H9 (cell line): ENCODE data around the gene KCNIP4. TPM values are rescaled to one million over a fixed set of nuclear protein-coding genes. Genes with fewer than 3 reads are reported as not detected.

Experiments
- DNase-seq: peaks from one replicate; pipeline ENCODE4 v3.0.0-alpha.2; 2017
- H2AFZ ChIP-seq: one replicate; pipeline ENCODE4 v1.6.1; 2013; ENCODE audit warnings: mild to moderate bottlenecking, low read length, control low read depth, moderate library complexity
- H2AK5ac ChIP-seq: 2 replicates; pipeline ENCODE4 v1.6.1; 2013; ENCODE audit warnings: low read length, control low read depth, mixed read lengths; ENCODE audit not compliant: insufficient read length
- H2BK120ac ChIP-seq: one replicate; pipeline ENCODE4 v1.6.1; 2013; ENCODE audit warnings: low read depth, mild to moderate bottlenecking, low read length, control low read depth, inconsistent platforms; ENCODE audit not compliant: poor library complexity, severe bottlenecking
- H2BK12ac ChIP-seq: 2 replicates; pipeline ENCODE4 v1.6.1; 2013; ENCODE audit warnings: low read length, control low read depth, mixed read lengths, low read depth; ENCODE audit not compliant: insufficient read length
- H2BK15ac ChIP-seq: 2 replicates; pipeline ENCODE4 v1.6.1; 2013; ENCODE audit warnings: low read depth, low read length, control low read depth
- H2BK20ac ChIP-seq: one replicate; pipeline ENCODE4 v1.6.1; 2013; ENCODE audit warnings: low read depth, mild to moderate bottlenecking, low read length, control low read depth, inconsistent platforms; ENCODE audit not compliant: poor library complexity, severe bottlenecking
- H2BK5ac ChIP-seq: 2 replicates; pipeline ENCODE4 v1.6.1; 2013; ENCODE audit warnings: low read length, control low read depth, mixed read lengths; ENCODE audit not compliant: insufficient read length
- H3K14ac ChIP-seq: 2 replicates; pipeline ENCODE4 v1.6.1; 2013; ENCODE audit warnings: low read length, control low read depth; ENCODE audit not compliant: insufficient read depth
- H3K18ac ChIP-seq: 2 replicates; pipeline ENCODE4 v1.6.1; 2013; ENCODE audit warnings: low read depth, mild to moderate bottlenecking, mixed read lengths, low read length, control low read depth; ENCODE audit not compliant: insufficient read length
- H3K23ac ChIP-seq: 2 replicates; pipeline ENCODE4 v1.6.1; 2013; ENCODE audit warnings: low read length, control low read depth, mixed read lengths, low read depth; ENCODE audit not compliant: insufficient read length
- H3K23me2 ChIP-seq: 2 replicates; pipeline ENCODE4 v1.6.1; 2013; ENCODE audit warnings: low read depth, mild to moderate bottlenecking, mixed read lengths, low read length, control low read depth; ENCODE audit not compliant: insufficient read length, poor library complexity, severe bottlenecking
- H3K27ac ChIP-seq: 2 replicates; pipeline ENCODE4 v1.5.1; 2013; ENCODE audit warnings: low read length, control low read depth, mixed read lengths, low read depth; ENCODE audit not compliant: insufficient read length
- H3K27me3 ChIP-seq: 2 replicates; pipeline ENCODE4 v1.6.1; 2013; ENCODE audit warnings: low read length, control low read depth, inconsistent platforms; ENCODE audit not compliant: insufficient read depth
- H3K4ac ChIP-seq: 2 replicates; pipeline ENCODE4 v1.6.1; 2013; ENCODE audit warnings: low read depth, mild to moderate bottlenecking, control low read depth, inconsistent platforms, low read length, moderate library complexity
- H3K4me1 ChIP-seq: 2 replicates; pipeline ENCODE4 v1.6.1; 2013; ENCODE audit warnings: low read length, control low read depth, inconsistent platforms; ENCODE audit not compliant: insufficient read depth
- H3K4me2 ChIP-seq: 2 replicates; pipeline ENCODE4 v1.6.1; 2013; ENCODE audit warnings: low read length, control low read depth, mixed read lengths; ENCODE audit not compliant: insufficient read length, insufficient read depth
- H3K56ac ChIP-seq: 2 replicates; pipeline ENCODE4 v1.6.1; 2013; ENCODE audit warnings: low read depth, mild to moderate bottlenecking, mixed read lengths, low read length, control low read depth; ENCODE audit not compliant: insufficient read length
- H3K79me1 ChIP-seq: 2 replicates; pipeline ENCODE4 v1.6.1; 2013; ENCODE audit warnings: low read depth, mild to moderate bottlenecking, moderate library complexity, low read length, control low read depth, inconsistent platforms; ENCODE audit not compliant: insufficient read depth, poor library complexity, severe bottlenecking
- H3K79me2 ChIP-seq: 2 replicates; pipeline ENCODE4 v1.6.1; 2013; ENCODE audit warnings: low read length, control low read depth, inconsistent platforms; ENCODE audit not compliant: insufficient read depth
- H3K9ac ChIP-seq: 2 replicates; pipeline ENCODE4 v1.6.1; 2013; ENCODE audit warnings: low read length, control low read depth, mixed read lengths; ENCODE audit not compliant: insufficient read length; ENCODE audit errors: extremely low read depth
- H3K9me3 ChIP-seq: one replicate; pipeline ENCODE4 v1.6.1; 2013; ENCODE audit warnings: low read depth, low read length, inconsistent platforms; ENCODE audit not compliant: control insufficient read depth
- H3T11ph ChIP-seq: one replicate; pipeline ENCODE4 v1.6.1; 2013; ENCODE audit warnings: mild to moderate bottlenecking, low read length, control low read depth, inconsistent platforms
- H4K20me1 ChIP-seq: one replicate; pipeline ENCODE4 v1.6.1; 2013; ENCODE audit not compliant: control insufficient read depth, insufficient read length, insufficient read depth
- H4K5ac ChIP-seq: 2 replicates; pipeline ENCODE4 v1.6.1; 2013; ENCODE audit warnings: low read depth, mild to moderate bottlenecking, mixed read lengths, low read length, control low read depth; ENCODE audit not compliant: insufficient read length
- H4K8ac ChIP-seq: replicated peaks from 2 replicates; pipeline ENCODE4 v1.6.1; 2013; ENCODE audit warnings: low read length, control low read depth, mixed read lengths, low read depth; ENCODE audit not compliant: insufficient read length
- H4K91ac ChIP-seq: 2 replicates; pipeline ENCODE4 v1.6.1; 2013; ENCODE audit warnings: low read depth, mild to moderate bottlenecking, moderate library complexity, mixed read lengths, low read length, control low read depth; ENCODE audit not compliant: insufficient read length
- H3K27ac Mint-ChIP-seq, 3 experiments: 2 replicates in 2 of 3; 3 replicates in 1 of 3; pipeline ENCODE4 v1.8.0; 2020 to 2021; ENCODE audit warnings: mixed read lengths in 3 of 3, mild to moderate bottlenecking in 1 of 3, moderate library complexity in 1 of 3
- H3K27me3 Mint-ChIP-seq: 2 replicates; pipeline ENCODE4 v1.8.0; 2021; ENCODE audit warnings: low read depth, mild to moderate bottlenecking, moderate library complexity, mixed read lengths
- H3K36me3 Mint-ChIP-seq, 3 experiments: 2 replicates in 2 of 3; 3 replicates in 1 of 3; pipeline ENCODE4 v1.8.0; 2020 to 2021; ENCODE audit warnings: low read depth in 3 of 3, mixed read lengths in 3 of 3; ENCODE audit not compliant: insufficient read depth in 1 of 3
- H3K4me1 Mint-ChIP-seq, 2 experiments: 2 replicates each; pipeline ENCODE4 v1.8.0; 2020; ENCODE audit warnings: mixed read lengths in 2 of 2
- H3K4me3 Mint-ChIP-seq, 2 experiments: 2 replicates in 1 of 2; 3 replicates in 1 of 2; pipeline ENCODE4 v1.8.0; 2020 to 2021; ENCODE audit warnings: mild to moderate bottlenecking in 2 of 2, mixed read lengths in 2 of 2, moderate library complexity in 1 of 2
- H3K9me3 Mint-ChIP-seq, 2 experiments: 2 replicates in 1 of 2; 3 replicates in 1 of 2; pipeline ENCODE4 v1.8.0; 2020; ENCODE audit warnings: mild to moderate bottlenecking in 2 of 2, mixed read lengths in 2 of 2, moderate library complexity in 1 of 2
- WGBS: extraction: QIAGEN DNeasy Blood & Tissue Kit; methylation state at CpG from one replicate; pipeline ENCODE4 v1.1.7; 2013; ENCODE audit warnings: missing lambda C conversion rate, low lambda C conversion rate, mixed read lengths; ENCODE audit not compliant: insufficient read length; ENCODE audit errors: extremely low coverage; 5-methylcytosine and 5-hydroxymethylcytosine counted together
- total RNA-seq: library from RNA; stranded (reverse); gene quantifications from 2 replicates; pipeline ENCODE4 v1.2.1, GENCODE V29; 2021
- TF ChIP-seq, protein P1 (sequence below): fragments of 200-600 bp; sonication (generic); conservative IDR thresholded peaks from 3 replicates; pipeline ENCODE4 v1.8.0; 2021; ENCODE audit warnings: antibody characterized with exemption, mild to moderate bottlenecking

KCNIP4 gene
- total RNA-seq, 1 experiment from 2014 or later, result not detected

DNA sequence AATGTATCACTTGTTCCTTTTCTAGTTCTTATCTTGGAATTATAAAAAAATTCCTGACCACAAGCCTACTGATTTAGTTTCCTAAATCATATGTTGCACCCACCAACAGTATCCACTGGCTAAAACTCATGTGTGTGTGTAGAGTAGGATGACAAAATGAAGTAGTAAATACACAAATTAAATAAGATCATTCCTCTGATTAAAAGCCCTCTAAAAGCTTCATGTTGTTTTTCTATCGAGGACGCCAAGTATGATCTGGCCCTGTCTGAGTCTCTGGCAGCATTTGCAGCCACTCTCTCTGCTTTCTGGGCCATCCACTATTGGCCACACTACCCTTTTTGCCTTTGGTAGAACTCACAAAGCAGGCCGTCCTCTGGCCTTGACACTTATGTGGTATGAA, 1064.9 kb downstream of the KCNIP4 start:
- Histone ChIP-seq H2BK15ac (no peak overlapping the region), H3K23ac (no peak overlapping the region), H3K18ac (no peak overlapping the region), H2BK20ac (no peak overlapping the region), H3K56ac (no peak overlapping the region), H3K79me1 (no peaks in the 10 kb centered on the region), H3K4me1 (peaks cover 6% of the 10 kb centered on the region; the same call in 1 of the 2 replicates), H3K27ac (no peak overlapping the region), H2AFZ (no peak overlapping the region), H3T11ph (no peak overlapping the region), H3K27me3 (no peaks in the 10 kb centered on the region), H3K23me2 (no peaks in the 10 kb centered on the region), H3K9ac (no peak overlapping the region), H3K9me3 (no peaks in the 10 kb centered on the region), H4K5ac (no peak overlapping the region), H4K8ac (no peak overlapping the region), H2BK12ac (no peak overlapping the region), H3K4me2 (no peak overlapping the region), H4K20me1 (no peaks in the 10 kb centered on the region), H2AK5ac (no peak overlapping the region), H4K91ac (no peak overlapping the region), H3K79me2 (no peaks in the 10 kb centered on the region), H3K14ac (no peak overlapping the region), H2BK120ac (no peak overlapping the region), H2BK5ac (no peak overlapping the region), H3K4ac (no peak overlapping the region)
- TF ChIP-seq, protein P1, sequence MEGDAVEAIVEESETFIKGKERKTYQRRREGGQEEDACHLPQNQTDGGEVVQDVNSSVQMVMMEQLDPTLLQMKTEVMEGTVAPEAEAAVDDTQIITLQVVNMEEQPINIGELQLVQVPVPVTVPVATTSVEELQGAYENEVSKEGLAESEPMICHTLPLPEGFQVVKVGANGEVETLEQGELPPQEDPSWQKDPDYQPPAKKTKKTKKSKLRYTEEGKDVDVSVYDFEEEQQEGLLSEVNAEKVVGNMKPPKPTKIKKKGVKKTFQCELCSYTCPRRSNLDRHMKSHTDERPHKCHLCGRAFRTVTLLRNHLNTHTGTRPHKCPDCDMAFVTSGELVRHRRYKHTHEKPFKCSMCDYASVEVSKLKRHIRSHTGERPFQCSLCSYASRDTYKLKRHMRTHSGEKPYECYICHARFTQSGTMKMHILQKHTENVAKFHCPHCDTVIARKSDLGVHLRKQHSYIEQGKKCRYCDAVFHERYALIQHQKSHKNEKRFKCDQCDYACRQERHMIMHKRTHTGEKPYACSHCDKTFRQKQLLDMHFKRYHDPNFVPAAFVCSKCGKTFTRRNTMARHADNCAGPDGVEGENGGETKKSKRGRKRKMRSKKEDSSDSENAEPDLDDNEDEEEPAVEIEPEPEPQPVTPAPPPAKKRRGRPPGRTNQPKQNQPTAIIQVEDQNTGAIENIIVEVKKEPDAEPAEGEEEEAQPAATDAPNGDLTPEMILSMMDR, result no peak
- Mint-ChIP-seq H3K4me1 (peaks cover 9 to 15% of the 10 kb centered on the region in 2 experiments), H3K9me3 (no peaks in the 10 kb centered on the region), H3K4me3 (no peak overlapping the region), H3K27ac (no peak overlapping the region), H3K36me3 (no peaks in the 10 kb centered on the region), H3K27me3 (no peaks in the 10 kb centered on the region)
- DNase-seq, result no peak
- no CpG with 5 or more reads among the region's 3 CpGs for WGBS
